ENCODE results near the gene SOX18. TPM values are rescaled to one million over a fixed set of nuclear protein-coding genes. Genes with fewer than 3 reads are reported as not detected.

Gene SOX18
- total and polyA plus RNA-seq, 2 of the 4 experiments (the other 2 are of a cell fraction), result not detected

GRCh38 chr20:64083804-64084684 is 34.6 kb upstream of the SOX18 start, which contains the start of gene LKAAEAR1:
Gene LKAAEAR1, minus strand, starts transcription at chr20:64084398. Its CDS starts 179 bp downstream, at chr20:64084219.
- Histone ChIP-seq H4K91ac (ENCODE audit: insufficient read depth, low read depth, low read length) (no peak within 1 kb of the TSS), H3K4ac (ENCODE audit: low read depth, low read length) (no peak within 1 kb of the TSS), H2BK20ac (ENCODE audit: low read depth, low read length) (no peak within 1 kb of the TSS), H3K4me2 (ENCODE audit: low read depth, low read length) (peak within 1 kb of the TSS; percentile 81), H3K18ac (ENCODE audit: low read depth, low read length) (no peak within 1 kb of the TSS), H3K23ac (ENCODE audit: low read depth, low read length) (no peak within 1 kb of the TSS), H4K5ac (ENCODE audit: low read depth, low read length) (no peak within 1 kb of the TSS), H2AK5ac (ENCODE audit: low read depth, low read length) (no peak within 1 kb of the TSS), H4K8ac (ENCODE audit: low read depth in 2 of 2, low read length in 2 of 2) (no peak within 1 kb of the TSS), H3K4me1 (ENCODE audit: control insufficient read depth, insufficient read depth, low read length) (peaks cover 7% of the 10 kb centered on the region), H2AFZ (replicated peaks; ENCODE audit: low read length, poor library complexity) (peak within 1 kb of the TSS; percentile 95), H3K9me3 (ENCODE audit: control insufficient read depth, insufficient read depth, low read length) (peaks cover 8% of the 10 kb centered on the region; the same call in 1 of the 2 replicates), H4K20me1 (ENCODE audit: insufficient read depth, low read length) (peaks cover 15% of the 10 kb centered on the region), H2BK5ac (ENCODE audit: low read depth, low read length, poor library complexity, severe bottlenecking) (no peak within 1 kb of the TSS), H3K27me3 (ENCODE audit: control insufficient read depth, insufficient read depth, low read length) (peaks cover 54% of the 10 kb centered on the region), H2BK120ac (ENCODE audit: low read depth, low read length) (no peak within 1 kb of the TSS), H3K79me1 (ENCODE audit: low read depth in 1 of 2, low read length in 2 of 2) (peaks cover 0 to 1% of the 10 kb centered on the region in 2 experiments; a peak in 2 of 4 replicates), H3K9me1 (ENCODE audit: insufficient read depth, low read length) (no peaks in the 10 kb centered on the region), H3K4me3 (ENCODE audit: insufficient read depth, low read depth, low read length) (peak within 1 kb of the TSS; percentile 63), H2BK15ac (ENCODE audit: low read depth, low read length) (no peak within 1 kb of the TSS), H2AK9ac (replicated peaks; ENCODE audit: low read depth, low read length, poor library complexity) (no peak within 1 kb of the TSS), H3K36me3 (ENCODE audit: control insufficient read depth, insufficient read depth, low read length) (no peaks in the 10 kb centered on the region), H3K9ac (ENCODE audit: low read depth, low read length) (no peak within 1 kb of the TSS; the same call in 1 of the 2 replicates), H3K27ac (ENCODE audit: insufficient read depth, low read length) (no peak within 1 kb of the TSS), H3K14ac (replicated peaks; ENCODE audit: low read depth, low read length) (no peak within 1 kb of the TSS), H3K56ac (ENCODE audit: extremely low read depth, insufficient read depth, low read length) (no peak within 1 kb of the TSS)
- intact Hi-C loops (cut with micrococcal nuclease) (loop anchor here (1.0 kb wide), 1 partner anchor 36 kb away; no protein-coding TSS in a partner anchor), dilution Hi-C loops (cut with HindIII; ENCODE audit: low sequenced_read_pairs, unreplicated experiment) (no loop called here), in situ Hi-C loops (cut with MboI; ENCODE audit: low sequenced_read_pairs) (no loop called here)
- DNase-seq, result no peak
- POLR2A ChIA-PET (ENCODE audit: unreplicated experiment), result no interaction called here
- CTCF ChIA-PET, result interaction anchor here (0.6 to 1.3 kb wide), 5 partner anchors 25 to 177 kb away, joined by 3 to 6 read pairs (median 4); no protein-coding TSS in a partner anchor
- TF ChIP-seq FOS (IDR thresholded peaks at IDR 0.05; ENCODE audit: low read depth, low read length), result no peak
- no peak for TF ChIP-seq CEBPB (IDR thresholded peaks at IDR 0.05; ENCODE audit: low read depth, low read length)
- TF ChIP-seq, protein P1, sequence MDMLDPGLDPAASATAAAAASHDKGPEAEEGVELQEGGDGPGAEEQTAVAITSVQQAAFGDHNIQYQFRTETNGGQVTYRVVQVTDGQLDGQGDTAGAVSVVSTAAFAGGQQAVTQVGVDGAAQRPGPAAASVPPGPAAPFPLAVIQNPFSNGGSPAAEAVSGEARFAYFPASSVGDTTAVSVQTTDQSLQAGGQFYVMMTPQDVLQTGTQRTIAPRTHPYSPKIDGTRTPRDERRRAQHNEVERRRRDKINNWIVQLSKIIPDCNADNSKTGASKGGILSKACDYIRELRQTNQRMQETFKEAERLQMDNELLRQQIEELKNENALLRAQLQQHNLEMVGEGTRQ (IDR thresholded peaks at IDR 0.05; ENCODE audit: low read depth, low read length), result no peak
- no peak for TF ChIP-seq SMC3 (IDR thresholded peaks at IDR 0.05; ENCODE audit: low read depth, low read length)
- no peak for TF ChIP-seq RCOR1 (IDR thresholded peaks at IDR 0.05; ENCODE audit: insufficient replicate concordance, low read length)
- TF ChIP-seq MAZ (IDR thresholded peaks at IDR 0.05; ENCODE audit: borderline replicate concordance, low read depth, low read length), result no peak
- TF ChIP-seq POLR2A (IDR thresholded peaks at IDR 0.05; ENCODE audit: low read depth, low read length), result no peak
- WGBS, 2 experiments (ENCODE audit: extremely low coverage in 2 of 2, insufficient read length in 1 of 2), result 1% methylated on average over 36 of the region's 86 CpGs; no CpG with 5 or more reads in 1 of the 2 experiments
- ATAC-seq (ENCODE audit: low read depth), result no peak
- no TSS peak for BruUV-seq (replicated peaks)
